ENCODE measurements around the gene IPP.

DNA sequence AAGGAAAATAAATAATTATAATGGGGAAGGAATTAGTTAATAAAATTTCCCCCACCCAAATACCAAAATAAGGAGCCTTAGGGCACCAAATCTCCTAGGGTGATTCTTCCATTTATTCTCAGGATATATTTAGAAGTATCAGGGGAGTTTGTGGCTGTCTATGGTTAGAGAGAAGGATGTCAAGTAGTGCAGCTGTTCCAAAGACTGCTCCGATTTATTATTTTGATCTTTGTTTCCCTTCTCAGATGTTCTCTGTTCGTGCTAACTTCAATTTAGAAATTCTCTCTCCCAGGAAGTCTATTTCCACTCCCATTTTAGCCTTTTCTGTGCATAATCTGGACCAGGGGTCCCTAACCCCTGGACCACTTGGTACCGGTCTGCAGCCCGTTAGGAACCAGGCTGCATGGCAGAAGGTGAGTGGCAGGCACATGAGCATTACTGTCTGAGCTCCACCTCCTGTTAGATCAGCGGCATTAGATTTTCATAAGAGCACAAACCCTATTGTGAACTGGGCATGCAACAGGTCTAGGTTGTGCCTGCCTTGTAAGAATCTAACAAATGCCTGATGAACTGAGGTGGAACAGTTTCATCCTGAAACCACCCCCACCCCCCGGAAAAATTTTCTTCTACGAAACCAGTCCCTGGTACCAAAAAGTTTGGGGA is 43.6 kb upstream of the IPP start:
- no peak for TF ChIP-seq CTCF (IDR thresholded peaks at IDR 0.05)
- TF ChIP-seq EP300 (IDR thresholded peaks at IDR 0.05; ENCODE audit: low read depth), result no peak
- no peak for TF ChIP-seq POLR2A (IDR thresholded peaks at IDR 0.05)
- TF ChIP-seq POLR2AphosphoS5 (IDR thresholded peaks at IDR 0.05), result no peak
